ENCODE data around the gene IMPACT.

The IMPACT gene

GRCh38 chr18:24461996-24462395 is 35.5 kb downstream of the IMPACT start:
- no peak for DNase-seq
- in situ Hi-C loops (cut with HindIII; ENCODE audit: low pct_ligation_motif_present, low sequenced_read_pairs) = no loop called here
- no peaks in the 10 kb centered on the region for H3K36me3 ChIP-seq (replicated peaks)
- no peaks in the 10 kb centered on the region for H3K27me3 ChIP-seq (replicated peaks)
- no peak overlapping the region for H3K4me3 ChIP-seq (ENCODE audit: low read depth, low read length)
- no peak for TF ChIP-seq CTCF (IDR thresholded peaks at IDR 0.05; ENCODE audit: low read depth, low read length, missing control alignments)
- H3K27ac ChIP-seq = no peak overlapping the region

- H3K27ac ChIP-seq = no peak overlapping the region
Observed at GRCh38 chr18:24462838-24463775, 36.6 kb downstream of the IMPACT start.

GRCh38 chr18:24465486-24465885 is 39.0 kb downstream of the IMPACT start:
- in situ Hi-C loops (cut with HindIII; ENCODE audit: low pct_ligation_motif_present, low sequenced_read_pairs) = no loop called here
- Histone ChIP-seq H3K27me3 (replicated peaks) (no peaks in the 10 kb centered on the region), H3K4me3 (ENCODE audit: low read depth, low read length) (no peak overlapping the region), H3K36me3 (replicated peaks) (no peaks in the 10 kb centered on the region), H3K27ac (no peak overlapping the region)
- no peak for TF ChIP-seq CTCF (IDR thresholded peaks at IDR 0.05; ENCODE audit: low read depth, low read length, missing control alignments)
- DNase-seq = no peak

More at GRCh38 chr18:24462838-24463775, 36.6 kb downstream of the IMPACT start:
- no peak for TF ChIP-seq CTCF (IDR thresholded peaks at IDR 0.05; ENCODE audit: low read depth, low read length, missing control alignments)
- H3K4me3 ChIP-seq (ENCODE audit: low read depth, low read length) = no peak overlapping the region
- DNase-seq = no peak
- in situ Hi-C loops (cut with HindIII; ENCODE audit: low pct_ligation_motif_present, low sequenced_read_pairs) = no loop called here
- no peaks in the 10 kb centered on the region for H3K36me3 ChIP-seq (replicated peaks)
- no peaks in the 10 kb centered on the region for H3K27me3 ChIP-seq (replicated peaks)

GRCh38 chr18:24466771-24467170 is 40.3 kb downstream of the IMPACT start:
- Histone ChIP-seq H3K27me3 (replicated peaks) (no peaks in the 10 kb centered on the region), H3K4me3 (ENCODE audit: low read depth, low read length) (no peak overlapping the region), H3K36me3 (replicated peaks) (no peaks in the 10 kb centered on the region), H3K27ac (no peak overlapping the region)
- in situ Hi-C loops (cut with HindIII; ENCODE audit: low pct_ligation_motif_present, low sequenced_read_pairs) = no loop called here
- TF ChIP-seq CTCF (IDR thresholded peaks at IDR 0.05; ENCODE audit: low read depth, low read length, missing control alignments) = no peak
- no peak for DNase-seq

- DNase-seq = no peak
- in situ Hi-C loops (cut with HindIII; ENCODE audit: low pct_ligation_motif_present, low sequenced_read_pairs) = no loop called here
Observed at GRCh38 chr18:24470022-24470618, 43.6 kb downstream of the IMPACT start.

More at GRCh38 chr18:24470022-24470618, 43.6 kb downstream of the IMPACT start:
- Histone ChIP-seq H3K27me3 (replicated peaks) (no peaks in the 10 kb centered on the region), H3K4me3 (ENCODE audit: low read depth, low read length) (no peak overlapping the region), H3K27ac (no peak overlapping the region), H3K36me3 (replicated peaks) (no peaks in the 10 kb centered on the region)
- no peak for TF ChIP-seq CTCF (IDR thresholded peaks at IDR 0.05; ENCODE audit: low read depth, low read length, missing control alignments)

All from brain microvascular endothelial cell (primary cell).